ENCODE data around the gene BHMT2.
A peak's percentile ranks its signal among the peaks of the same experiment; 100 is the strongest.

The BHMT2 gene

GRCh38 chr5:79070350-79070667 lies 742 bp downstream of the BHMT2 start:
- no peak for DNase-seq (ENCODE audit: low spot score)

- no peak for DNase-seq (ENCODE audit: low spot score)
These were observed 5.1 kb downstream of the BHMT2 start for GRCh38 chr5:79074641-79075040.

GRCh38 chr5:79075646-79076426 lies 6.3 kb downstream of the BHMT2 start:
- no peak for DNase-seq (ENCODE audit: low spot score)

- no peak for DNase-seq (ENCODE audit: low spot score)
These were observed 7.3 kb downstream of the BHMT2 start for GRCh38 chr5:79076819-79077218.

GRCh38 chr5:79077680-79078365 lies 8.3 kb downstream of the BHMT2 start:
- no peak for DNase-seq (ENCODE audit: low spot score)

- no peak for DNase-seq (ENCODE audit: low spot score)
These were observed 11.2 kb downstream of the BHMT2 start for GRCh38 chr5:79080804-79081203.

GRCh38 chr5:79081779-79082178 lies 12.2 kb downstream of the BHMT2 start:
- DNase-seq (ENCODE audit: low spot score), result no peak

GRCh38 chr5:79086116-79086515 lies 16.5 kb downstream of the BHMT2 start:
- DNase-seq (ENCODE audit: low spot score), result no peak

GRCh38 chr5:79088507-79088906 lies 18.9 kb downstream of the BHMT2 start:
- no peak for DNase-seq (ENCODE audit: low spot score)

GRCh38 chr5:79091064-79091463 lies 21.5 kb downstream of the BHMT2 start:
- DNase-seq (ENCODE audit: low spot score), result no peak

- DNase-seq (ENCODE audit: low spot score), result no peak
These were observed 24.2 kb downstream of the BHMT2 start for GRCh38 chr5:79093762-79094161.

- peak; percentile 10 for DNase-seq (ENCODE audit: low spot score)
These were observed 36.3 kb downstream of the BHMT2 start for GRCh38 chr5:79105868-79106267.

GRCh38 chr5:79107020-79107796 lies 37.6 kb downstream of the BHMT2 start:
- no peak for DNase-seq (ENCODE audit: low spot score)

- no peak for DNase-seq (ENCODE audit: low spot score)
These were observed 38.5 kb downstream of the BHMT2 start for GRCh38 chr5:79108086-79108485.

- DNase-seq (ENCODE audit: low spot score), result no peak
These were observed 39.2 kb downstream of the BHMT2 start for GRCh38 chr5:79108792-79109191.

GRCh38 chr5:79109527-79110492 lies 40.2 kb downstream of the BHMT2 start:
- peak; percentile 18 for DNase-seq (ENCODE audit: low spot score)

GRCh38 chr5:79111387-79111959 lies 41.9 kb downstream of the BHMT2 start, which contains the start of gene BHMT:
Gene BHMT, plus strand, starts transcription at chr5:79111809. Its CDS starts 77 bp downstream, at chr5:79111886.
- DNase-seq (ENCODE audit: low spot score), result no peak

- no peak for DNase-seq (ENCODE audit: low spot score)
These were observed 42.6 kb downstream of the BHMT2 start for GRCh38 chr5:79111960-79112702.

GRCh38 chr5:79112703-79113058 lies 43.1 kb downstream of the BHMT2 start:
- no peak for DNase-seq (ENCODE audit: low spot score)

GRCh38 chr5:79119486-79119885 lies 49.9 kb downstream of the BHMT2 start:
- no peak for DNase-seq (ENCODE audit: low spot score)

- DNase-seq (ENCODE audit: low spot score), result no peak
These were observed 50.7 kb downstream of the BHMT2 start for GRCh38 chr5:79120221-79120620.

All from NAMALWA (cell line).